ENCODE data around the gene FARP2.

FARP2 gene

DNA sequence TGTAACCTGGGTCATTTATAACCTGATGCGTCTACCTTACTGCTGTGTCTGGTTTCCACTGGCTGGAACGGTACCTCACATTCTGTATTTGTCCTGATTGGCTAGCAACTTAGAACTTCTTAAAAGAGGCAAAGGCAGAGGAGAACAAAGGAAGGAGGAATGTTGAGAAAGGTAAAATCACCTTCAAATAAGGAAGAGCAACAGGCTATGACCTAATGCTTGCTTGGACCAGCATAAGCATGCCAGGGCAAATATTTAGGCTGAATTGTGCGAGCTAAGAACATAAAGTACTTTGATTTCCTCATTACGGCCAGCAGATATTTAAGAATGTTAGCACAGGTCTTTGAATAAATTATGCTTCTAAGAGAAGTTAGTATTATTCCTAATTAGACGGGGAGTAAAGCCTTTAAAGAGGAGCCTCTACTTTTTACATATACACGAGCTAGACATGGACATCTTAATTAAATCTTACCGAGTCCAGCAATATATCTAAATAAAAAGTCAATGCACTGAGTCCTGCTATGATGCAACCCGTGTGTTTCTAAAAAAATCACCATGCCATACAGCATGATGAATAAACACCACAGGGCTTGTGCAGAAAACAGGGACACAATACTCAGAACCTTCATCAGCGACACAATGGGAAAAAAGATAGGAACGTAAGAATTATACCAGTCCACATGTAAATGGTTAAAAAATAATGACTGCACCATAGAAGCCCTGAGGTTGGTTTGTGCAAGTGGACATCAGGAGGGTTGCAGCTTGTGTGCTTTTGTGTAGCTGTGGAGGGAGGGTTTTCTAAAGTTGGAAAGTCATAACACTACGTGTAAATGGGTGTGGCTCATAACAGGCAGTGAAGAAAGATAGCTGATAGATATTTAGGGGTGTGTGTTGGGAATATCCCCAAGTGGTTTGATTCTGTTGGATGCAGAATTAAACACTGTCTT lies 26.1 kb upstream of the FARP2 start:
- Histone ChIP-seq H3K4me2 (ENCODE audit: low read length) (no peak overlapping the region), H3K9me3 (replicated peaks; ENCODE audit: low read length) (no peaks in the 10 kb centered on the region), H3K9ac (ENCODE audit: low read depth, low read length) (no peak overlapping the region), H3K4me3 (ENCODE audit: low read length) (no peak overlapping the region), H3K4me1 (ENCODE audit: control insufficient read depth, insufficient read depth, low read length) (no peaks in the 10 kb centered on the region), H3K36me3 (ENCODE audit: insufficient read depth, low read length) (peaks cover 76% of the 10 kb centered on the region), H3K27me3 (ENCODE audit: control insufficient read depth, insufficient read depth, low read length) (no peaks in the 10 kb centered on the region)

DNA sequence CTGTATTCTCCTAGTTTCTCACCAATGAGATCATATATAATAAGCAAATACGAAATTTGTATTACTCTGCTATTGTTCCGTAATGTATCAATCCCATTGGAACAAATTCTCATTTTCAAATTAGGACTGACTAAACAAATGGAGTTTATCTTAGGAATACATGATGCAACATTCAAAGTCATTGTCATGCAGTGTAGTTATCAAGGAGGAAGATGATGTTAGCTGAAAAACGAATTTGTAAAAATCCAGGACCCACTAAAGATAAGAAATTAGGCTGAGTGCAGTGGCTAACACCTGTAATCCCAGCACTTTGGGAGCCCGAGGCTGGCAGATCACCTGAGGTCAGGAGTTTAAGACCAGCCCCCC lies 25.5 kb upstream of the FARP2 start:
- Histone ChIP-seq H3K36me3 (ENCODE audit: insufficient read depth, low read length) (peaks cover 76% of the 10 kb centered on the region), H3K4me2 (ENCODE audit: low read length) (no peak overlapping the region), H3K27me3 (ENCODE audit: control insufficient read depth, insufficient read depth, low read length) (no peaks in the 10 kb centered on the region), H3K4me3 (ENCODE audit: low read length) (no peak overlapping the region), H3K9ac (ENCODE audit: low read depth, low read length) (no peak overlapping the region), H3K4me1 (ENCODE audit: control insufficient read depth, insufficient read depth, low read length) (no peaks in the 10 kb centered on the region), H3K9me3 (replicated peaks; ENCODE audit: low read length) (no peaks in the 10 kb centered on the region)

- peaks cover 77% of the 10 kb centered on the region for H3K36me3 ChIP-seq (ENCODE audit: insufficient read depth, low read length)
- no peaks in the 10 kb centered on the region for H3K9me3 ChIP-seq (replicated peaks; ENCODE audit: low read length)
- H3K27me3 ChIP-seq (ENCODE audit: control insufficient read depth, insufficient read depth, low read length) = no peaks in the 10 kb centered on the region
- H3K9ac ChIP-seq (ENCODE audit: low read depth, low read length) = no peak overlapping the region
- H3K4me3 ChIP-seq (ENCODE audit: low read length) = no peak overlapping the region
- no peak overlapping the region for H3K4me2 ChIP-seq (ENCODE audit: low read length)
- H3K4me1 ChIP-seq (ENCODE audit: control insufficient read depth, insufficient read depth, low read length) = peaks cover 6% of the 10 kb centered on the region
These were observed 21.3 kb upstream of the FARP2 start for GRCh38 chr2:241334813-241335212.

- Histone ChIP-seq H3K4me2 (ENCODE audit: low read length) (no peak overlapping the region), H3K27me3 (ENCODE audit: control insufficient read depth, insufficient read depth, low read length) (no peaks in the 10 kb centered on the region), H3K4me3 (ENCODE audit: low read length) (no peak overlapping the region), H3K9me3 (replicated peaks; ENCODE audit: low read length) (no peaks in the 10 kb centered on the region), H3K36me3 (ENCODE audit: insufficient read depth, low read length) (peaks cover 83% of the 10 kb centered on the region), H3K4me1 (ENCODE audit: control insufficient read depth, insufficient read depth, low read length) (peaks cover 11% of the 10 kb centered on the region), H3K9ac (ENCODE audit: low read depth, low read length) (no peak overlapping the region)
These were observed 16.1 kb upstream of the FARP2 start for GRCh38 chr2:241339839-241340630.

- H3K4me1 ChIP-seq (ENCODE audit: control insufficient read depth, insufficient read depth, low read length) = peaks cover 11% of the 10 kb centered on the region
- no peaks in the 10 kb centered on the region for H3K27me3 ChIP-seq (ENCODE audit: control insufficient read depth, insufficient read depth, low read length)
- peaks cover 82% of the 10 kb centered on the region for H3K36me3 ChIP-seq (ENCODE audit: insufficient read depth, low read length)
- no peak overlapping the region for H3K9ac ChIP-seq (ENCODE audit: low read depth, low read length)
- H3K4me3 ChIP-seq (ENCODE audit: low read length) = no peak overlapping the region
- H3K4me2 ChIP-seq (ENCODE audit: low read length) = no peak overlapping the region
- H3K9me3 ChIP-seq (replicated peaks; ENCODE audit: low read length) = no peaks in the 10 kb centered on the region
These were observed 15.4 kb upstream of the FARP2 start for GRCh38 chr2:241340631-241341163.

GRCh38 chr2:241344925-241345651 lies 11.0 kb upstream of the FARP2 start:
- peaks cover 90% of the 10 kb centered on the region for H3K36me3 ChIP-seq (ENCODE audit: insufficient read depth, low read length)
- H3K27me3 ChIP-seq (ENCODE audit: control insufficient read depth, insufficient read depth, low read length) = no peaks in the 10 kb centered on the region
- H3K4me1 ChIP-seq (ENCODE audit: control insufficient read depth, insufficient read depth, low read length) = peaks cover 3% of the 10 kb centered on the region
- H3K9ac ChIP-seq (ENCODE audit: low read depth, low read length) = no peak overlapping the region
- H3K9me3 ChIP-seq (replicated peaks; ENCODE audit: low read length) = no peaks in the 10 kb centered on the region
- no peak overlapping the region for H3K4me3 ChIP-seq (ENCODE audit: low read length)
- H3K4me2 ChIP-seq (ENCODE audit: low read length) = no peak overlapping the region

- Histone ChIP-seq H3K4me1 (ENCODE audit: control insufficient read depth, insufficient read depth, low read length) (peaks cover 1% of the 10 kb centered on the region), H3K36me3 (ENCODE audit: insufficient read depth, low read length) (peaks cover 93% of the 10 kb centered on the region), H3K27me3 (ENCODE audit: control insufficient read depth, insufficient read depth, low read length) (no peaks in the 10 kb centered on the region), H3K4me2 (ENCODE audit: low read length) (no peak overlapping the region), H3K4me3 (ENCODE audit: low read length) (no peak overlapping the region), H3K9me3 (replicated peaks; ENCODE audit: low read length) (no peaks in the 10 kb centered on the region), H3K9ac (ENCODE audit: low read depth, low read length) (no peak overlapping the region)
These were observed 6.1 kb upstream of the FARP2 start for GRCh38 chr2:241349941-241350340.

- Histone ChIP-seq H3K36me3 (ENCODE audit: insufficient read depth, low read length) (peaks cover 91% of the 10 kb centered on the region), H3K4me2 (ENCODE audit: low read length) (no peak overlapping the region), H3K9ac (ENCODE audit: low read depth, low read length) (no peak overlapping the region), H3K4me3 (ENCODE audit: low read length) (no peak overlapping the region), H3K4me1 (ENCODE audit: control insufficient read depth, insufficient read depth, low read length) (peaks cover 5% of the 10 kb centered on the region), H3K9me3 (replicated peaks; ENCODE audit: low read length) (no peaks in the 10 kb centered on the region), H3K27me3 (ENCODE audit: control insufficient read depth, insufficient read depth, low read length) (no peaks in the 10 kb centered on the region)
These were observed 5.6 kb upstream of the FARP2 start for GRCh38 chr2:241350530-241350877.

- no peak overlapping the region for H3K4me3 ChIP-seq (ENCODE audit: low read length)
- H3K27me3 ChIP-seq (ENCODE audit: control insufficient read depth, insufficient read depth, low read length) = no peaks in the 10 kb centered on the region
- H3K36me3 ChIP-seq (ENCODE audit: insufficient read depth, low read length) = peaks cover 86% of the 10 kb centered on the region
- peaks cover 5% of the 10 kb centered on the region for H3K4me1 ChIP-seq (ENCODE audit: control insufficient read depth, insufficient read depth, low read length)
- no peak overlapping the region for H3K4me2 ChIP-seq (ENCODE audit: low read length)
- H3K9me3 ChIP-seq (replicated peaks; ENCODE audit: low read length) = no peaks in the 10 kb centered on the region
- H3K9ac ChIP-seq (ENCODE audit: low read depth, low read length) = no peak overlapping the region
These were observed 5.0 kb upstream of the FARP2 start for GRCh38 chr2:241350878-241351639.

DNA sequence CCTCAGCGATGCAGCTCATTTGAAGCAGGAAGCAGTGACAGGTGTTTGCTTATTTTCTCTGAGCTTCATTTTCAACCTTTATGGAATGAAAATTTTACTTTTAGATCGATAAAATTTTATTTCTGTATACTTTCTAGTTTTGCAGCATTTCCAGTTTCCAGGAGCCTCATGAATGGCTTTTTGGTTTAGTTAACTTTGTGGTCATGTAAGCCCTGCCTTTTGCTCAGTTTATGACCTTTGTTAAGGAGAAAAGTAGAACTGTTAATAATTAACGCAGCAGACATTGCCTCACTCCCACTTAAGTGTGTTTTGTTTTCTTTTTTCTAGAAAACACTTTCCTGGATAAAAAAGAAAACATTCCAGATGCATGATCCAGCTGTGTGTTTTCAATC lies 4.4 kb upstream of the FARP2 start:
- Histone ChIP-seq H3K27me3 (ENCODE audit: control insufficient read depth, insufficient read depth, low read length) (no peaks in the 10 kb centered on the region), H3K4me1 (ENCODE audit: control insufficient read depth, insufficient read depth, low read length) (peaks cover 5% of the 10 kb centered on the region), H3K36me3 (ENCODE audit: insufficient read depth, low read length) (peaks cover 81% of the 10 kb centered on the region), H3K9ac (ENCODE audit: low read depth, low read length) (no peak overlapping the region), H3K9me3 (replicated peaks; ENCODE audit: low read length) (no peaks in the 10 kb centered on the region), H3K4me3 (ENCODE audit: low read length) (no peak overlapping the region), H3K4me2 (ENCODE audit: low read length) (no peak overlapping the region)

All from skeletal muscle satellite cell (primary cell).